Adrenal gland (tissue), 5 donors: ENCODE data around the gene CECR2.

Experiments
- CTCF ChIP-seq, 6 experiments: fragments of 450-650 bp in 4 of 6; fragments of 200-600 bp in 2 of 6; sonication (generic) in 1 of 6; IDR thresholded peaks; 1 replicate in 5 of 6; 2 replicates in 1 of 6; pipeline versions ENCODE4 v1.5.1 to v1.8.0; 2016 to 2021; ENCODE audit warnings: antibody characterized with exemption in 6 of 6, mild to moderate bottlenecking in 2 of 6, moderate library complexity in 1 of 6
- POLR2A ChIP-seq, 2 donors: fragments of 450-650 bp; IDR thresholded peaks; one replicate each; pipeline ENCODE4 v1.6.1; 2017; ENCODE audit warnings: antibody characterized with exemption in 2 of 2, mild to moderate bottlenecking in 2 of 2, moderate library complexity in 1 of 2
- donor health status: DM: no; HTN: no; CAD: no.

- TF ChIP-seq CTCF (IDR thresholded peaks at IDR 0.05) (no peak), POLR2A (IDR thresholded peaks at IDR 0.05) (no peak)
Measured at GRCh38 chr22:17368554-17369438, 464 bp upstream of the CECR2 start.
